IMR-90 (cell line): ENCODE results near the gene C6orf47. TPM values are rescaled to one million over a fixed set of nuclear protein-coding genes. Genes with fewer than 3 reads are reported as not detected.

Experiments
- ATAC-seq: fragments of 200-7000 bp; cut with Tn5 transposase; 2 replicates; pipeline ENCODE4 v1.9.1; 2020; ENCODE audit warnings: low read depth, mild to moderate bottlenecking, moderate library complexity
- BruUV-seq: library from RNA; stranded (reverse); fragments of 400-500 nt; replicated peaks from 2 replicates; lab custom pipeline; 2021; lab: Mats Ljungman, UMichigan
- CTCF ChIA-PET: fragments of 300-600 bp; formaldehyde crosslinking; extraction: SDS; loops from one replicate; lab custom pipeline; 2021; ENCODE audit warnings: antibody characterized with exemption; lab: Yijun Ruan, JAX
- POLR2A ChIA-PET: fragments of 300-600 bp; sonication (Branson Sonifier 250); formaldehyde crosslinking; loops from one replicate; lab custom pipeline; 2022; ENCODE audit warnings: antibody characterized with exemption; ENCODE audit not compliant: unreplicated experiment; lab: Charles Lee
- DNase-seq: peaks from one replicate; pipeline ENCODE4 v3.0.0; 2013
- H2AFZ ChIP-seq: replicated peaks from 2 replicates; pipeline ENCODE3; 2013; ENCODE audit warnings: low read length, mild to moderate bottlenecking; ENCODE audit not compliant: poor library complexity
- H2AK5ac ChIP-seq: 2 replicates; pipeline ENCODE4 v1.6.1; 2013; ENCODE audit warnings: low read depth, low read length, inconsistent platforms
- H2AK9ac ChIP-seq: replicated peaks from 2 replicates; pipeline ENCODE3; 2013; ENCODE audit warnings: mild to moderate bottlenecking, low read depth, low read length, moderate library complexity; ENCODE audit not compliant: poor library complexity
- H2BK120ac ChIP-seq: 2 replicates; pipeline ENCODE4 v1.6.1; 2013; ENCODE audit warnings: low read depth, low read length, inconsistent platforms
- H2BK15ac ChIP-seq: 3 replicates; pipeline ENCODE4 v1.6.1; 2013; ENCODE audit warnings: low read depth, low read length, inconsistent platforms
- H2BK20ac ChIP-seq: 2 replicates; pipeline ENCODE4 v1.6.1; 2013; ENCODE audit warnings: low read depth, mild to moderate bottlenecking, inconsistent platforms, low read length, moderate library complexity
- H2BK5ac ChIP-seq: 2 replicates; pipeline ENCODE4 v1.6.1; 2013; ENCODE audit warnings: mild to moderate bottlenecking, low read depth, low read length, inconsistent platforms; ENCODE audit not compliant: poor library complexity, severe bottlenecking
- H3K14ac ChIP-seq: replicated peaks from 2 replicates; pipeline ENCODE4 v1.6.1; 2013; ENCODE audit warnings: low read depth, low read length, inconsistent platforms
- H3K18ac ChIP-seq: 2 replicates; pipeline ENCODE4 v1.6.1; 2013; ENCODE audit warnings: low read depth, low read length, control low read depth
- H3K23ac ChIP-seq: 2 replicates; pipeline ENCODE4 v1.6.1; 2013; ENCODE audit warnings: low read depth, low read length, inconsistent platforms
- H3K27ac ChIP-seq: 2 replicates; pipeline ENCODE4 v1.5.1; 2013; ENCODE audit warnings: mild to moderate bottlenecking, control low read depth, low read length; ENCODE audit not compliant: insufficient read depth
- H3K27me3 ChIP-seq: 2 replicates; pipeline ENCODE4 v1.6.1; 2013; ENCODE audit warnings: low read length; ENCODE audit not compliant: control insufficient read depth, insufficient read depth
- H3K36me3 ChIP-seq: 2 replicates; pipeline ENCODE4 v1.6.1; 2013; ENCODE audit warnings: low read length, mixed read lengths; ENCODE audit not compliant: control insufficient read depth, insufficient read depth
- H3K4ac ChIP-seq: 2 replicates; pipeline ENCODE4 v1.6.1; 2013; ENCODE audit warnings: low read depth, low read length, inconsistent platforms
- H3K4me1 ChIP-seq: 2 replicates; pipeline ENCODE4 v1.6.1; 2013; ENCODE audit warnings: low read length, mixed read lengths; ENCODE audit not compliant: control insufficient read depth, insufficient read depth
- H3K4me2 ChIP-seq: 2 replicates; pipeline ENCODE4 v1.6.1; 2013; ENCODE audit warnings: low read depth, mild to moderate bottlenecking, control low read depth, low read length, moderate library complexity
- H3K4me3 ChIP-seq: 2 replicates; pipeline ENCODE4 v1.5.1; 2013; ENCODE audit warnings: low read depth, mild to moderate bottlenecking, control low read depth, low read length, moderate library complexity; ENCODE audit not compliant: insufficient read depth
- H3K56ac ChIP-seq: 2 replicates; pipeline ENCODE4 v1.6.1; 2013; ENCODE audit warnings: low read length, inconsistent platforms; ENCODE audit not compliant: insufficient read depth; ENCODE audit errors: extremely low read depth
- H3K79me1 ChIP-seq, 2 experiments: 2 replicates each; pipeline ENCODE4 v1.6.1; 2013; ENCODE audit warnings: low read length in 2 of 2, inconsistent platforms in 1 of 2, low read depth in 1 of 2
- H3K9ac ChIP-seq: 2 replicates; pipeline ENCODE4 v1.6.1; 2013; ENCODE audit warnings: low read depth, low read length, control low read depth
- H3K9me1 ChIP-seq: 2 replicates; pipeline ENCODE4 v1.6.1; 2013; ENCODE audit warnings: low read length, inconsistent platforms; ENCODE audit not compliant: insufficient read depth
- H3K9me3 ChIP-seq: 2 replicates; pipeline ENCODE4 v1.6.1; 2013; ENCODE audit warnings: low read length; ENCODE audit not compliant: control insufficient read depth, insufficient read depth
- H4K20me1 ChIP-seq: 2 replicates; pipeline ENCODE4 v1.6.1; 2013; ENCODE audit warnings: low read length, inconsistent platforms; ENCODE audit not compliant: insufficient read depth
- H4K5ac ChIP-seq: 2 replicates; pipeline ENCODE4 v1.6.1; 2013; ENCODE audit warnings: mild to moderate bottlenecking, low read depth, low read length, control low read depth
- H4K8ac ChIP-seq, 2 experiments: 2 replicates each; pipeline ENCODE4 v1.6.1; 2013; ENCODE audit warnings: low read depth in 2 of 2, low read length in 2 of 2, control low read depth in 1 of 2, inconsistent platforms in 1 of 2
- H4K91ac ChIP-seq: 2 replicates; pipeline ENCODE4 v1.6.1; 2013; ENCODE audit warnings: low read depth, low read length, inconsistent platforms; ENCODE audit not compliant: insufficient read depth
- FOS ChIP-seq: fragments of 150-350 bp; IDR thresholded peaks from 2 replicates; pipeline ENCODE4 v1.6.1; 2016; ENCODE audit warnings: low read depth, low read length
- MAFK ChIP-seq: IDR thresholded peaks from 2 replicates; pipeline ENCODE4 v1.6.1; 2012; ENCODE audit warnings: low read depth, low read length, improper control_type of control experiment
- MXI1 ChIP-seq: IDR thresholded peaks from 2 replicates; pipeline ENCODE4 v1.6.1; 2012; ENCODE audit warnings: low read depth, mild to moderate bottlenecking, low read length, moderate library complexity, borderline replicate concordance
- NFE2L2 ChIP-seq: fragments of 150-350 bp; IDR thresholded peaks from 2 replicates; pipeline ENCODE4 v1.6.1; 2016; ENCODE audit warnings: low read depth, mild to moderate bottlenecking, low read length
- POLR2A ChIP-seq: IDR thresholded peaks from 2 replicates; pipeline ENCODE4 v1.6.1; 2012; ENCODE audit warnings: mild to moderate bottlenecking, low read depth, low read length
- RAD21 ChIP-seq: IDR thresholded peaks from 2 replicates; pipeline ENCODE4 v1.6.1; 2012; ENCODE audit warnings: low read length, improper control_type of control experiment
- WGBS, 2 experiments: methylation state at CpG; one replicate each; pipeline versions ENCODE4 v1.1.5 to v1.1.7; 2013; ENCODE audit warnings: missing lambda C conversion rate in 2 of 2; ENCODE audit not compliant: insufficient read length in 1 of 2; ENCODE audit errors: extremely low coverage in 2 of 2; 5-methylcytosine and 5-hydroxymethylcytosine counted together
- dilution Hi-C: fragments of 300-500 bp; cut with HindIII; formaldehyde crosslinking; loops from one replicate; pipeline ENCODE4 v1.14.3; 2018; ENCODE audit warnings: low sequenced_read_pairs; ENCODE audit not compliant: unreplicated experiment
- in situ Hi-C: fragments of 300-500 bp; cut with MboI; formaldehyde crosslinking; loops from 3 replicates; pipeline ENCODE4 v1.14.3; 2019; ENCODE audit warnings: low sequenced_read_pairs, inconsistent platforms, mixed read lengths
- intact Hi-C: fragments of 100-400 bp; cut with micrococcal nuclease; formaldehyde crosslinking; loops from 2 replicates; pipeline ENCODE4 v1.10.0; 2022
- polyA plus RNA-seq, 3 experiments: library from polyadenylated mRNA; depleted of rRNA; stranded (reverse); fragments of >200 nt; gene quantifications; 2 replicates each; pipeline ENCODE4 v1.2.3, GENCODE V29; 2012; ENCODE audit warnings: low replicate concordance in 1 of 3
- total RNA-seq: library from RNA; depleted of rRNA; stranded (reverse); fragments of >200 nt; gene quantifications from 2 replicates; pipeline ENCODE4 v1.2.3, GENCODE V29; 2012

C6orf47 gene
- total and polyA plus RNA-seq, 2 of the 4 experiments (the other 2 are of a cell fraction), result 8.9 to 14.2 TPM

DNA sequence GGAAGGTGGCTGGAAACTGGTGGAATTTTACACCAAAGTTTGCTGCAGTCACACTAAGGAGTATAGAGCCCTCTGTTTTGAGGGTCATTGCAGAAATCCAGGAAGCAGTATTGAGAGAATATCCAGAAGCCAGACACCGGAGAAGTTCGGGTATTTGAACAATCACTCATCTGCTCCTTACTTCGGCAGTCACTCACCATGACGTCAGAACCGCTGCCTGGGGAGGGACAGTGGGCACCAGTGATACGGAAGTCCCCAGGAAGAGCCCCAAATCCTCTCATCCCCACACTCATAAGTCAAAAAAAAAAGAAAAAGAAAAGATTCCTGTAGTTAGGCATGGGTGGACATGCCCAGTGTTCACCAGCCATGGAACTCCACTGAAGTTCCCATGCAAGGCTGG lies 16.3 kb upstream of the C6orf47 start:
- no peaks in the 10 kb centered on the region for H3K27me3 ChIP-seq
- POLR2A ChIA-PET, result no interaction called here
- no peak overlapping the region for H3K23ac ChIP-seq
- H3K27ac ChIP-seq, result no peak overlapping the region
- H2BK120ac ChIP-seq, result no peak overlapping the region
- peaks cover 0 to 3% of the 10 kb centered on the region in 2 experiments; a peak in 1 of 4 replicates for H3K79me1 ChIP-seq
- H2BK5ac ChIP-seq, result no peak overlapping the region
- WGBS, 2 experiments, result no CpG with 5 or more reads among the region's 6 CpGs
- no TSS peak for BruUV-seq
- H2AK5ac ChIP-seq, result no peak overlapping the region
- intact Hi-C loops (no loop called here), in situ Hi-C loops (no loop called here), dilution Hi-C loops (no loop called here)
- no peak overlapping the region for H3K4me2 ChIP-seq
- H3K14ac ChIP-seq, result no peak overlapping the region
- no peak overlapping the region for H2BK15ac ChIP-seq
- no peak overlapping the region for H3K4ac ChIP-seq
- H2AFZ ChIP-seq, result peak overlapping the region; percentile 28
- no peak overlapping the region for H3K9ac ChIP-seq
- H3K18ac ChIP-seq, result no peak overlapping the region
- H4K5ac ChIP-seq, result no peak overlapping the region
- no peak overlapping the region for H4K91ac ChIP-seq
- ATAC-seq (no peak), DNase-seq (no peak)
- H3K4me1 ChIP-seq, result peaks cover 9% of the 10 kb centered on the region
- H3K9me1 ChIP-seq, result no peaks in the 10 kb centered on the region
- H4K20me1 ChIP-seq, result no peaks in the 10 kb centered on the region
- no peak for TF ChIP-seq MXI1
- no peak for TF ChIP-seq MAFK
- no peak for TF ChIP-seq NFE2L2
- TF ChIP-seq POLR2A, result 0 out of 2 replicates have a peak, but pooled peaks have one; percentile 24
- TF ChIP-seq FOS, result no peak
- no peak for TF ChIP-seq RAD21
- no peaks in the 10 kb centered on the region for H3K9me3 ChIP-seq
- H3K4me3 ChIP-seq, result no peak overlapping the region
- no peak overlapping the region for H2AK9ac ChIP-seq
- CTCF ChIA-PET, result no interaction called here
- no peak overlapping the region for H2BK20ac ChIP-seq
- H3K36me3 ChIP-seq, result peaks cover 16% of the 10 kb centered on the region
- H4K8ac ChIP-seq, result no peak overlapping the region; a peak in 1 of 4 replicates
- H3K56ac ChIP-seq, result no peak overlapping the region
